Measurements from ENCODE around the gene EVA1B.

EVA1B gene, protein sequence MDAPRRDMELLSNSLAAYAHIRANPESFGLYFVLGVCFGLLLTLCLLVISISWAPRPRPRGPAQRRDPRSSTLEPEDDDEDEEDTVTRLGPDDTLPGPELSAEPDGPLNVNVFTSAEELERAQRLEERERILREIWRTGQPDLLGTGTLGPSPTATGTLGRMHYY

DNA sequence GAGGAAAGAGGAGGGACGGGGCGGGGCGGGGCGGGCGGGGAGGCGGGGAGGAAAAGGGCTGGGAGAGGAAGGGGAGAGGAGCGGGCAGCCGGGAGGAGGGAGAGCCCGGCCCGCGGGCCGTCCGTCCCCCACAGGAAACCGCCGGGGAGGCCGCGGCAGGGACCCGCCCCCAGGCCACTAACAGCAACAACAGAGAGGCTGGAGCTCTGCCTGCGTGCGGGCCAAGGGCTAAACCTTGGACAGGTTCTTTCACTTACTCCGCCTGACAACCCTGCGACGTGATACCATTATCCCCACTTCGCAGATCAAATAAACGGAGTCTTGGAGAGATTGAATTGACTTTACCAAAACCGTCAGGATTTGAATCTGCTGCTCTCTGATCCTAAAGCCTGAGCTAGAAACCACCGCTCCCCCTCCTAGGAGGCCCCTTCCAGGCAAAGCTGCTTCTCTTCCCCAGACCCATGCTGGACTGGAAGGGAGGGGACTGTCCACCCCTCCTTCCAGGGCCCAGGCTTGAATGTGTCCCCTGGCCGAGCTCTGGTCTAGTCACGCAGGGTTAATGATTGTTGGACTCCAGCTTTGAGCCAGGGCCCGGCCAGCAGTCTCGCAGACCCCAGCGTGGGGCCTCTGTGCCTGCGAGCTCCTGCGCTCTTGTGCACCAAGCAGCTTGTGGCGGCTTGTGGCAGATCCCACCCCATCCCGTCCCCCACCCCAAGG is at the start of gene EVA1B:
Gene EVA1B (minus strand): TSS at position 10 of the 717 bp plus-strand sequence. CDS start 608 bp downstream, outside the sequence.
- DNase-seq (ENCODE audit: low read depth in 2 of 2): peak in 1 of 2 donors; percentile 12

GRCh38 chr1:36372617-36373016 is 49.2 kb upstream of the EVA1B start:
- DNase-seq (ENCODE audit: low read depth in 2 of 2): no peak

DNA sequence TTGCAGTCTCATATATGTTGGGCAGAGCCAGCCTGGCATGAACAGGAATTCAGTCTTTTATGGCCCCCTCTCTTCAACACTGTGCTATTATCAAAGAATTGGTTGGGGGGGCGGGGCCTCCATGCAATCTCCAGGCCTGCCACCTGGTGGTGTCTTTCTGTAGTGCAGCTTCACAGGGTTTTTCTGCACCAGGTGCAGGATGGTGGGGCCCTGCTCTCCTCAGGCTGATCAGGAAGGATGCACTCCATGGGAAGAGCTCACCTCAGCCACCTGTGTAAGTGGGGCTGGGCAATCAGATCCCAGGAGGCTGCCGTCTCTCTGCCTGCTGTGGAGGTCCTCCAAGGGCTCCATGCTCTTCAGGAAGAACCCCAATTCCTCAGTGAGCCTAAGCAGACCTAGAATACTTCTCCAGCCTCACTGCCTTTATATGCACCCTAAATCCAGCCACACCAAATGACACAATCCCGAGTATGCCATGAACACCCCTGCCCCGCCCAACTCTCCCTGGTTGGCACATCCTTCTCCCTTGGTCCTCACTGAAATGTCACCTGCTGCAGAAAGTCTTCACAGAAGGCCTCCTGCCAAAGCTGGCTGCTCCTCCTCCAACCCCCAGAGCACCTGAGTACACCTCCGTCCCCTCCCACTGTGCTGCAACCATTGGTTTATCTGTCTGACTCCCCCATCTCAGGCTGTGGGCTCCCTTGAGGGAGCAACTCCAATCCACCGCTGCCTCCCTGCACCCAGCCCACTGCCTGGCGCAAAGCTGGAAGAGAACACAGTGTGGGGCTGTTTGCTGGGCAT is 45.8 kb upstream of the EVA1B start:
- peak; percentile 76 to 86 for DNase-seq (ENCODE audit: low read depth in 2 of 2)

DNA sequence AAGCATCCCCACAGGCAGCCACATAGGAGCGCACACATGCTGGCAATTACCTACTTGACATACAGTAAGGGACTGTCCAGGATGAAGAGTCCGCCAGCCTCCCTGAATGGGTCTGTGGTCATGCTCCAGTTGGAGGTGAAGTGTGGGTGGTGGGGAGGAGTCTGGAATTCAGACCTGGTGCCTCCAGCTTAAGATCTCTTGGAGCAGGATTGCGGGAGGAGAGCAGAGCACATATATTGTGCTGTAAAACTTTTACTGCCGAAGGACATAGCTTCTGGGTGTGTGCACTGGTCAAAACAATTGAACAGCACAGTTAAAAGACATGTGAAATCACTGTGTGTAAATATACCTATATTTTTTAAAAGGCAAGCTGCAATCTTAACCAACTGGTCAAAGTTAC is 44.4 kb upstream of the EVA1B start:
- no peak for DNase-seq (ENCODE audit: low read depth in 2 of 2)

DNA sequence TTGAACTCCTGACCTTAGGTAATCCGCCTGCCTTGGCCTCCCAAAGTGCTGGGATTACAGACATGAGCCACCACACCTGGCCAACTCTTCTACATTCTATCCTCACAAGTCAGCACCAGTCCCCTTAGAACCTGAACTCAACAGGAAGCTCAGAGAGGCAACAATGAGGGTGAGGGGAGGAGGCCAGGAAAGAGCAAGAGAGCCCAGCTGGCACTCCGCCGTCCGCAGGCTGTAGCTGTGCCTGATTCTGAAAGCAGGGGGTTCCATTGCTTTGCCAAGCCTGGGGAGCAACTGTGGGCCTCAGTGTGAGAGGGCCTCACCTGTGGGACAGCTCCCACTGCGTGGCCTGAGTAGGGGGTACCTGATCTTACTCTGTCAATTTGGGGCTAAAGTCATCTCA is 43.6 kb upstream of the EVA1B start:
- no peak for DNase-seq (ENCODE audit: low read depth in 2 of 2)

DNA sequence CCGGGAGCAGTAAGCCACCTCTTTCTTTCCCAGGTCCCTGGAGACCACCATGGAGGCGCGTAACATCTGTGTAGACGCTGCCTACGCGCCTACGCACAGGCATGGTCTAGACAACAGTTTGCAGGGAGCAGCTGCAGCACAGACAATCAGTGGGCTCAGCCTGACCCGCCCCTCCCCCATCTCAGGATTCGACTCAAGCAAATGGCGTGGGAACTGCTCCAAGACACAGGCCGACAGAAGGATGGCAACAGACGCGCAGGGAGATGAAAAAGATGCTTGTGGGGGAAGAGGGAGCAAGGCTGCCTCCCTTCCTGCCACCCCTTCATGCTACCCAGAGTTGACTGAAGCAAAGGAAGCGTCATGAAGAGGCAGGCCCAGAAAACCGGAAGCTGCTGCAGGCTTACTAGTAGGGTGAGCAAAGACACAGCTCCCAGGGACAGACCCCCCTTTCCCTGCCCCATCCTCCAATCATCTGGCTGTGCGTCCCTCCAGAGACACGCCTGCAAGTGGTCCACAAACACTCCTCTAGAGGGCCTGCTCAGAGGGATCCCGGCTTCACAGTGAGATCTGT is 42.7 kb upstream of the EVA1B start:
- peak in 1 of 2 donors; percentile 25 for DNase-seq (ENCODE audit: low read depth in 2 of 2)

GRCh38 chr1:36365381-36365780 is 41.9 kb upstream of the EVA1B start:
- no peak for DNase-seq (ENCODE audit: low read depth in 2 of 2)

- no peak for DNase-seq (ENCODE audit: low read depth in 2 of 2)
Observed at GRCh38 chr1:36359911-36360550, 36.6 kb upstream of the EVA1B start.

DNA sequence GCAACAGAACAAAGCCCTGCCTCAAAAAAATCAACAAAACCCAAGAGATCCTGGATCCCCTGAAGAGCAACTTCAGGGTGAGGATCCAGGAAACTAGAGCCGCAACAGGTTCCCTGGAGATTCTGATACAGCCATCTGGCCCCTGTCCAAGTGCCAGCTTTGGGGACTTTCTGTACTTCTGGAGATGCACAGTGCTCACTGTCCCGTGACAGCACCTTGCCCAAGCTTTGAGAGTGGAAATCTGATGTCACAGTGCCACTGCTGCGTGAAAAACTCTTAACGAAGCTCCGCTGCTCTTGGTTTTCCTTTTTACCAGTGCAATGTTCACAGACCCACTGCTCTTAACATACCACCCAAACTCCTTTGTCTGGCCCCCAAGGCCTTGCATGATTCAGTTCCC is 35.9 kb upstream of the EVA1B start:
- DNase-seq (ENCODE audit: low read depth in 2 of 2): no peak

GRCh38 chr1:36358514-36359084 is 35.2 kb upstream of the EVA1B start:
- no peak for DNase-seq (ENCODE audit: low read depth in 2 of 2)

DNA sequence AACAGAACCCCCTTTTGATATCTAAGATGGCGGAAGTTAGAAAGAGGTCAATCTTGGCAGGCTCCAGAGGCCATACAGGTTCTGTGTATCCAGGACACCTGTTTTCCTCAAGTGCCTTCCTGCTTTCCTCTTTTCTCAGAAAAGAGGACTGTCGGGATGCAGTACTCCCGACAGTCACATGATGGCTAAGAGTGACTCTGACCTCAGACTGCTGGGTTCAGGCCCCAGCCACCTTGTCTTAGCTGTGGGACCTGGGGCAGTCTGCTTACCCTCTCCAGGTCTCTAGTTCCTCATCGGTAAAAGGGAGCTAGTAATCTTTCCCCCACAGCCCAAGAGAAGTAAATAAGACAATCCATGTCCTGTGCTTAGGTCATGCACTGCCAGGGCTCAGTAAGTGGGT is 32.4 kb upstream of the EVA1B start:
- no peak for DNase-seq (ENCODE audit: low read depth in 2 of 2)

GRCh38 chr1:36354486-36354885 is 31.0 kb upstream of the EVA1B start:
- DNase-seq (ENCODE audit: low read depth in 2 of 2): no peak

DNA sequence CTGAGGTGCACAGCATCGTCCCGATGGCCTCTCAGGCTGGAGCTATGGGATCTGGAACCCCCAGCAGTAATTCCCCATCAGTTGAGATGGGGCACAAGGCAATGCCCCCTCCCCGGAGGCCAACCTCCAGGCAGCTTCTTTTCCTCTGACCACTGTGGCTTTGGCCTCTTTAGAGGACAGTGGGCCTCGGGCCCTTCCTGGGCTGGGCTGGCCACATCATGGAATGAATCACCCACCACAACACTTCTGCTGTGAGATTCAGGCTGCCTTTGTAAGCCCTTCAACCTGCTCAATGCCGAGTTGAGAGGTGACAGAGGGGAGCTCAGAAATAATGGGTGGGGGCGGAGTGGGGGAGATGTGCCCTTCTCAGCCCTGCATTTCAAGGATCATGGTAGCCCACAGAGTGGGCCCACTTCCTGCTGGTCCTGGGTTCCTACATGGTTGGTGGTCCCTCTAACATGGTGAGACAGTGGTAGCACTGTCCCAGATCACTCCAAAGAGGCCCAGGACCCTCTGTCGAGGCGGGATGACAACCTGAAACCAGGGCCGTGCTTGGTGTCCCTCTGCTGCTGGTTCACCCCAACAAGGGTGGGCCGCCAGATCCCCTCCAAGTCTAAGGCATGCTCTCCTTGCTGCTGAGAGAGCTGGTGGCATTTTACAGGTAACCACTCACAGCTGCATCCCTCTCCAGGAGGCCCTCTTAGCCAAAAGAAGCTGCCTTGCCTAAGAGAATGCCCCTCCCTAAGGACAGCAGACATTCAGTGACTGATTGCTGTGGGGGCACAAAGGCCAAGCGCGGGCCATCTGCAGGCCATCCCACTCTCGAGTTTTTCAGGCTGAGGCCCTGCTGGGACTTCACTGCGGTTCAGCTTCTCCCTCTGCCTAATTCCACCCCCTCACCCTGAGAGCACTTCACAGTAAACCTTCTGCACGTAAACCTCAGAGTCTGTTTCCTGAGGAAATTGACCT is 29.7 kb upstream of the EVA1B start:
- no peak for DNase-seq (ENCODE audit: low read depth in 2 of 2)

- DNase-seq (ENCODE audit: low read depth in 2 of 2): no peak
Observed at GRCh38 chr1:36352125-36352909, 28.9 kb upstream of the EVA1B start.

DNA sequence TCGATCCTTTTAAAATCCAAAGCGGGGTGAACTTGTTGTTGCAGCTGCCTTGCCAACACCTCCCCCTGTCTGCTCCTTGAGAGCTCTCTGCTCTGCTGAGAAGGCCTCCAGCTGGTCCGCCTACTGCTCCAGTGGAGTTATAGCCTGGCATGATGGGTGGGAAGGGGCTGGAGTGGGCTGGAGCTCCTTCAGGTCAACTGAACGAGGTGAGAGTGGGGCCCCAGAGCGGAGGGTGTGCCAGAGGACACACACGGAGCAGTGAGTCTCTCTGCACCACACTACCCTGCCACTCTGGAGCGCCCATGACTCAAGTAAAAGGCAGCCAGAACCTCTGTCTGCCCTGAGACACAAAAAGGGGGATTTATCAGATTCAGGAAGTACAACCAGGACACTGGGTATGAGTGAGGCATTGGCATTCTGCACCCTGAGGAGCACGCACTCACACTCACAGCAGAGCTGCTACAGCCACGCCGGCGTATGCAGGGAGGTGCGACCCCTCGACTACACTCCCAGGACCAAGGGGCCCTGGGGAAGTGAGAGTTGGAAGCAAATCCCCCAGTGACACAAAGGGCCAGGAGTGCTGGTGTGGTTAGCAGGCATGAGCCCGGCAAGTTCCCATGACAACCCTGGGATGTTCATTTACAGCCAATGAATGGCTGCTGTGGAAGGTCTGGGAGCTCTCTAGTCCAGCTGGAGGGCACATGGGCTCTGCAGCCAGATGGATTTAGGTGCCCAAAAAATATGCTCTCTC is 28.0 kb upstream of the EVA1B start:
- no peak for DNase-seq (ENCODE audit: low read depth in 2 of 2)

DNA sequence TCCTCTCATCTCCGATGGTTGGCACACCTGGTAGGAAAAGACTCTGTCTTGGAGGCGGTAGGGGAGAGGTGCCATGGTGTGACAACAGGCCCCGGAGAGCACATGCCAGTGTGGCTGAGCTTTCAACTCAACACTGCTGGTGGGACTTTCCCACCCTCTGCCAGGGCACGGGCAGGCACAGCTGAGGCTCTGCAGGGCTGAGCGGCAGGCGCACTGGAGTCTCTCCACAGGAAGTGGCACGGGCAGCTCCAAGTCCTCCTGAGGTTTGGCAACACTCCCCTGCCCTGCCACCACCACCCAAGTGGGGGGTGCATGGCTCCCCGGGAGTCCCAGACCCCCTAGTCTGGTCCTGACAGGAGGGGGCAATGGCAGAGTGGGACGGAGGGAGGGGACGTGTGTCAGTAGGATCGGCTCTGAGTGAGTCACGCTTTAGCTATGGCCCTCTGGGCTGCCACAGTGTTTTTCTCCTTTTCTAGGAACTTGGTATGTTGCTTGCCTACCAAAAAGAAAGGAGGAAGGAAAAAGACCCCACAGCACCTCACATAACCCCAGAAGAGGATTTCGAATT is 27.3 kb upstream of the EVA1B start:
- DNase-seq (ENCODE audit: low read depth in 2 of 2): peak in 1 of 2 donors; percentile 44

GRCh38 chr1:36349839-36350238 is 26.4 kb upstream of the EVA1B start:
- no peak for DNase-seq (ENCODE audit: low read depth in 2 of 2)

DNA sequence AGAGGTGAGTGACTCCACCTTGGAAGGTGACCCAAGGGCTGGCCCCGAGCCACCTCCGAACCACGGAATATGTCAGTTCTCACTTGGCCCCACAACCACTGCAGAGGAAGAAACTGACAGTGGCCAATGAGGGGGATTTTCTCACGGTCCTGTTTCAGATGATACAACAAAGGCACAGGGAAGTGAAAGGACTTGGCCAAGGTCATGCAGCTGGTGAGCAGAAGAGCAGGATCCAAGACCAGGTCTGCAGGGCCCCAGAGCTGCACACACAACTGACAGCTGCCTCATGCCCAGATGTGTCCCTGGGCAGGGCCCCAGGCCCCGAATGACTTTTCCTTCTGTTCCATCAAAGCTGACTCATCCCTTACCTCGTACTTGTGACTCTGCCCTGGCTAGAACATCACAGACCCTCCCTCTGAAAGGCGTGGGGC is 25.8 kb upstream of the EVA1B start:
- no peak for DNase-seq (ENCODE audit: low read depth in 2 of 2)

All from stimulated activated CD4-positive, alpha-beta T cell treated with anti-CD3 and anti-CD28 coated beads, Interleukin-1b, Interleukin-23, amount 100 ng/mL, for 4 hours (primary cell).